Nephron (organoid): ENCODE data around the gene SLC39A9.

Source experiments
- H3K27ac Mint-ChIP-seq, 3 experiments: 2 replicates each; pipeline ENCODE4 v1.8.0; 2020; ENCODE audit warnings: mixed read lengths in 3 of 3, mild to moderate bottlenecking in 2 of 3, moderate library complexity in 1 of 3
- H3K27me3 Mint-ChIP-seq: 2 replicates; pipeline ENCODE4 v1.8.0; 2021; ENCODE audit warnings: low read depth, mild to moderate bottlenecking, moderate library complexity, mixed read lengths
- H3K36me3 Mint-ChIP-seq: 2 replicates; pipeline ENCODE4 v1.8.0; 2020; ENCODE audit warnings: low read depth, mixed read lengths
- H3K4me1 Mint-ChIP-seq: 2 replicates; pipeline ENCODE4 v1.8.0; 2020; ENCODE audit warnings: mixed read lengths
- H3K4me3 Mint-ChIP-seq, 3 experiments: 2 replicates each; pipeline ENCODE4 v1.8.0; 2020; ENCODE audit warnings: mild to moderate bottlenecking in 3 of 3, mixed read lengths in 3 of 3, moderate library complexity in 2 of 3
- H3K9me3 Mint-ChIP-seq: 2 replicates; pipeline ENCODE4 v1.8.0; 2020; ENCODE audit warnings: mixed read lengths
- TF ChIP-seq, protein P1 (sequence below), 3 experiments: fragments of 200-600 bp; sonication (generic); IDR thresholded peaks; one replicate each; pipeline ENCODE4 v1.5.0; 2021; ENCODE audit warnings: antibody characterized with exemption in 3 of 3; ENCODE audit not compliant: unreplicated experiment in 3 of 3

Gene SLC39A9

DNA sequence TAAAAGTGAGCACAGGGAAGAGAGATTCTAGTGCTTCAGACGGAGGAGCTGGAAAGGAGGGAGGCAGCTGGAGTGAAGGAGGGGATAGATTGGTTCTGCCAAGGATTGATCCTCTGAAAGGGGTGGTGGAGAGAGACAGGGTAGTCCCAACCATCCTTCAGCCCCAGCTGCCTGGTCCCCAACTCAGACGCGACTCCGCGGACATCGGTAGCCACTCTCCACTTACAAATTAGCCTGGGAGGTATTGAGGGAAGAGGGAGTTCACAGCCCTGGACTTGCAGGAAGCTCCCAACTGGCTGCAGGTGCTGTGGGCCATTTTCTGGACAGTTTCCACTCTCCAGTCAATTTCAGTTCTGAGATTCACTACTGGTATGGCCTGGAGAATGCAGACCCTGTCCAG is 87.2 kb downstream of the SLC39A9 start:
- Mint-ChIP-seq H3K36me3 (no peaks in the 10 kb centered on the region), H3K27ac (no peak overlapping the region), H3K4me3 (peak overlapping the region; percentile 32 to 49 (median 35)), H3K9me3 (no peaks in the 10 kb centered on the region), H3K27me3 (peaks cover 79% of the 10 kb centered on the region), H3K4me1 (peaks cover 53% of the 10 kb centered on the region)
- TF ChIP-seq, protein P1, sequence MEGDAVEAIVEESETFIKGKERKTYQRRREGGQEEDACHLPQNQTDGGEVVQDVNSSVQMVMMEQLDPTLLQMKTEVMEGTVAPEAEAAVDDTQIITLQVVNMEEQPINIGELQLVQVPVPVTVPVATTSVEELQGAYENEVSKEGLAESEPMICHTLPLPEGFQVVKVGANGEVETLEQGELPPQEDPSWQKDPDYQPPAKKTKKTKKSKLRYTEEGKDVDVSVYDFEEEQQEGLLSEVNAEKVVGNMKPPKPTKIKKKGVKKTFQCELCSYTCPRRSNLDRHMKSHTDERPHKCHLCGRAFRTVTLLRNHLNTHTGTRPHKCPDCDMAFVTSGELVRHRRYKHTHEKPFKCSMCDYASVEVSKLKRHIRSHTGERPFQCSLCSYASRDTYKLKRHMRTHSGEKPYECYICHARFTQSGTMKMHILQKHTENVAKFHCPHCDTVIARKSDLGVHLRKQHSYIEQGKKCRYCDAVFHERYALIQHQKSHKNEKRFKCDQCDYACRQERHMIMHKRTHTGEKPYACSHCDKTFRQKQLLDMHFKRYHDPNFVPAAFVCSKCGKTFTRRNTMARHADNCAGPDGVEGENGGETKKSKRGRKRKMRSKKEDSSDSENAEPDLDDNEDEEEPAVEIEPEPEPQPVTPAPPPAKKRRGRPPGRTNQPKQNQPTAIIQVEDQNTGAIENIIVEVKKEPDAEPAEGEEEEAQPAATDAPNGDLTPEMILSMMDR (IDR thresholded peaks at IDR 0.05; ENCODE audit: unreplicated experiment in 3 of 3) = no peak

DNA sequence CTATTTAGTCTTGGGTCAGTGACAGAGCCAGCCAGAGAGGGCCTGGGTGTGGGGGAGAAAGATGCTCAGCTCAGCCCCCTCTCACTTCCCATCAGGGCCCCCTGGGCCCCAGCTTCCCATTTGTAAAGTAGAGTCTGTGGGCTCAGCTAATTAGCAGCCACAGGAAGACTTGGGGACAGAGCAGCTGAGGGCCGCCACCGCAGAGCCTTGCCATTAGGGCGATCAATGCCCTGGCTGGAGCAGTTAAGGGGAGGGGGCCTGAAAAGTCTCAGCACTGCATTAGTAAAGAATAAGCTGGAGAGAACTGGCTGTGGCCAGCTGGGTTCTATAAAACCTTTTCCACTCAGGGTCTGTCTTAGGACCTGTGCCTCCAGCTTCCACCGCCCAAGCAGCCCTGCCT is 88.7 kb downstream of the SLC39A9 start:
- H3K9me3 Mint-ChIP-seq = no peaks in the 10 kb centered on the region
- H3K27ac Mint-ChIP-seq = peak overlapping the region in 1 of 3 experiments; percentile 56
- no peaks in the 10 kb centered on the region for H3K36me3 Mint-ChIP-seq
- H3K4me1 Mint-ChIP-seq = peaks cover 46% of the 10 kb centered on the region
- H3K27me3 Mint-ChIP-seq = peaks cover 81% of the 10 kb centered on the region
- TF ChIP-seq, protein P1 (IDR thresholded peaks at IDR 0.05; ENCODE audit: unreplicated experiment in 3 of 3) = no peak
- H3K4me3 Mint-ChIP-seq = peak overlapping the region in 1 of 3 experiments; percentile 48

DNA sequence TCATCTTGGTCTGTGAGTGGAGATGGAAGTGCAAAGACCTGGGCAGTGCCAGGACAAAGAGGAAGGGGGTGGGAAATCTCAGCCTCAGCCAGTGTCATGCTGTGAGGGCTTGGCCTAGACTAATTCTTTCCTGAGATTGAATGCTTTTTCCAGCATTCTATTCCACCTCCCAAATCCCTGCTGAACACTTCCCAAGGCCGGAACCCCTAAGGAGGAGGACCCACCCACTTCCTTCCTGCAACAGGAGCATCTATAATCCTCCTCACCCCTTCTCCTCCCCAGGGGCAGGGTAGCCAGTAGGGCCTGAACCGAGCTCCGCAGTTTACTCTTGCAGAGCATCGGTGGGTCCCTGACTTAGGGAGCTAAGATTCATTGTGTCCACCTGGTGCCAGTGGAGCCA is 89.3 kb downstream of the SLC39A9 start:
- peaks cover 42% of the 10 kb centered on the region for H3K4me1 Mint-ChIP-seq
- H3K27me3 Mint-ChIP-seq = peaks cover 80% of the 10 kb centered on the region
- TF ChIP-seq, protein P1 (IDR thresholded peaks at IDR 0.05; ENCODE audit: unreplicated experiment in 3 of 3) = no peak
- H3K27ac Mint-ChIP-seq = peak overlapping the region in 1 of 3 experiments; percentile 56
- no peak overlapping the region for H3K4me3 Mint-ChIP-seq
- no peaks in the 10 kb centered on the region for H3K36me3 Mint-ChIP-seq
- H3K9me3 Mint-ChIP-seq = no peaks in the 10 kb centered on the region

DNA sequence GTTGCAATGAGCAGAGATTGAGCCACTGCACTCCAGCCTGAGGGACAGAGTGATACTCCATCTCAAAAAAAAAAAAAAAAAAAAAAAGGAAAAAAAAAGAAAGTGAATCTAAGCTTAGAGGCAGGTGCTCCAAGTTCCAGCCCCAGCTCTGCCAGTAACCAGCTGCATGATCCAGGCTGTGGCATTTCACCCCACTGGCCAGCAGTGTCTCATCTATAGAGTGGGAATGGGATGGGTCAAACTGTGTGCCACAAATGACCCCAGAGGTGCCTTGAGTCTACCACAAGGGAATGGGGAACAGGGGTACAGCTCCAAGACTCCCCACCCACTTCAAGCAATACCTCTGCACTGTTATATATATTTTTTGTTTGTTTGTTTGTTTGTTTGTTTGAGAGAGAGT is 91.0 kb downstream of the SLC39A9 start:
- no peak overlapping the region for H3K4me3 Mint-ChIP-seq
- H3K9me3 Mint-ChIP-seq = no peaks in the 10 kb centered on the region
- H3K4me1 Mint-ChIP-seq = peaks cover 36% of the 10 kb centered on the region
- H3K27me3 Mint-ChIP-seq = peaks cover 75% of the 10 kb centered on the region
- H3K36me3 Mint-ChIP-seq = no peaks in the 10 kb centered on the region
- TF ChIP-seq, protein P1 (IDR thresholded peaks at IDR 0.05; ENCODE audit: unreplicated experiment in 3 of 3) = no peak
- no peak overlapping the region for H3K27ac Mint-ChIP-seq

DNA sequence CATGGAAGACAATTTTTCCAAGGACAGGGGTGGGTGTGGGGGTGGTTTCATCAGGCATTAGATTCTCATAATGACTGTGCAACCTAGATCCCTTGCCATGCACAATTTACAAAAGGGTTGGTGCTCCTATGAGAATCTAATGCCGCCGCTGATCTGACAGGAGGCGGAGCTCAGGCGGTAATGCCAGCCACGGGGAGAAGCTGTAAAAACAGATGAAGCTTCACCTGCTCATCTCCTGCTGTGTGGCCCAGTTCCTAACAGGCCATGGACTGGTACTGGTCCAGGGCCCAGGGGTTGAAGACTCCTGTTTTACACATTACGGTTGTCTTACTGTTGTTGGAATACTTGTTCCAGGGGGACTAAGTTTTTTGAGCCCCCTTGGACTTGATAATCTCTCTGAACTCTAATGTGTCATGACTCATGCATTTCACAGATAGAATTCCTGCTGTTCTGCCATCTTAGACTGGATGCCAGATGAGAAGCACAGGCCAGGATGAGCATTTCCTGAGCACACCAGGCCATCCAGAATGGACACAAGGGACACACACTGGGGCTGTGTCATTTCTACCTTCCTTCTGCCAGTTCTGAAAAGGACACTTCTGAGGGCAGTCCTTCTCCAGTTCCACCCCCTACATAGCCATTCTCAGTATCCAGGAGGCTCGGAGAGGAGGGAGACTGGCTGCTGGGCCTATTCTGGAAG is 91.9 kb downstream of the SLC39A9 start:
- no peaks in the 10 kb centered on the region for H3K36me3 Mint-ChIP-seq
- H3K4me1 Mint-ChIP-seq = peaks cover 45% of the 10 kb centered on the region
- H3K27ac Mint-ChIP-seq = no peak overlapping the region
- TF ChIP-seq, protein P1 (IDR thresholded peaks at IDR 0.05; ENCODE audit: unreplicated experiment in 3 of 3) = no peak
- no peaks in the 10 kb centered on the region for H3K9me3 Mint-ChIP-seq
- no peak overlapping the region for H3K4me3 Mint-ChIP-seq
- H3K27me3 Mint-ChIP-seq = peaks cover 71% of the 10 kb centered on the region

DNA sequence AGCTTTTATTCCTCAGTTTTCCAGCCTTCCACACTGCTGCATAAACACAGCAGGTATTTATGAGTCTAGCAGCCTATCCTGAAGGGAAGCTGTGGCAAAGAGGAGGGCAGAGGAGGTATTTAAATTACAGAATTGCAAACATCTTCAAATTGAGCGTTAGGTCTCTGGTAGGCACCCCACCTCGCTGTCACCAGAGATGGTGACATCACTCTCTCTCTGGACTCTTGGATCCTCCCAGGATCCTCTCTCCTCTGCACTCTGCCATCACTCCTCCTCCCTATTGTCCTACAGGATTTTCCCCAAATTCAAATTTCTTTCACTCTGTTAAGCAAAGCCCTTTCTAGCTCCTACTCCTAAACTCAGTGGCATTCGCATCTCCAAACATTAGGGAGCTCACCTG is 92.7 kb downstream of the SLC39A9 start:
- TF ChIP-seq, protein P1 (IDR thresholded peaks at IDR 0.05; ENCODE audit: unreplicated experiment in 3 of 3) = no peak
- Mint-ChIP-seq H3K36me3 (no peaks in the 10 kb centered on the region), H3K9me3 (no peaks in the 10 kb centered on the region), H3K4me1 (peaks cover 44% of the 10 kb centered on the region), H3K27ac (no peak overlapping the region), H3K27me3 (peaks cover 63% of the 10 kb centered on the region), H3K4me3 (no peak overlapping the region)
